ENCODE results near the gene OPRL1. TPM values are rescaled to one million over a fixed set of nuclear protein-coding genes. Genes with fewer than 3 reads are reported as not detected.

OPRL1 gene
- total RNA-seq (2014; rRNA removed; shearing (Covaris generic); ENCODE audit: low replicate concordance) = 34.0 and 60.6 TPM in 2 replicates

DNA sequence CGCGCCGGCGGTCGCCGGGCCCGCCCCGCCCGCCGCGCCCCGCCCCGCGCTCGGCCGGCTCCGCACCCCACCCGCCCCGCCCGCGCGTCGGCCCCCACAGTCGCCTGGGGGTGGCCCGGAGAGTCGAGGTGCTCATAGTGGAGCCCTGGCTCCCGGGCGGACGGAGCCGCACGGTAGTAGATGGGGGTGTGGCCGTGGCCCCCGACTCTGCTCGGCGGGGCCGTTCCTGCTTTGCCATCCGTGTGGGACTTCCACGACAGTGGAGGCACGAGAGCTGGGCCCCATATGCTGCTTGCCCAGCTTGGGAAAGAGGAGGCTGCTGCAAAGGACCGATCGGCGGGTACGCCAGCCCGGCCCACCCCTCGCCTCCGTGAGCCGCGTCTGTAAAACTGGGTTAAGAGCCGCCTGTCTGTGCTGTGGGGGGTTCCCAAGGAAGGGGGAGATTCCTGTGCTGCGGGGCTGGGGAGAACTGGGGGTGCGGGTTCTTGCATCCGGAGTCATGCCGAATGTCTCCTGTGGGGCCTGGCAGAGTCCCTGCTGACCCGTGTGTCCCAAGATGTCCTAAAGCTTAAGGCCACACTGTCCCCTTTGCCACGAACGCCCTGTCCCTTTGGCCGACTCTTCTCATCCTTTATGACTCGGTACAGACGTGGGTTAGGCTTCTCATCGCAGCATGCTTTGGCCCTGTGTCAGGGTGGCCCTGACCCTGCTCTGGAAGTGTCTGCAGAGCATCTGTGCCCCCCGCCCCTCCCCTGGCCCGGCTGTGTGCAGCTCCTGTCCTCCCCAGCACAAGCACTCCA is at the start of gene OPRL1:
TSS of gene OPRL1 (plus strand) at position 70 of the 800 bp plus-strand sequence. CDS start 12,639 bp downstream, outside the sequence.
- H4K20me1 ChIP-seq (ENCODE audit: insufficient read depth, low read depth, low read length) = no peaks in the 10 kb centered on the region; the same call in 1 of the 2 replicates
- H3K27me3 ChIP-seq (ENCODE audit: low read length) = no peaks in the 10 kb centered on the region
- no peaks in the 10 kb centered on the region for H3K9me3 ChIP-seq (ENCODE audit: low read length)
- H3K4me2 ChIP-seq (ENCODE audit: low read depth, low read length, poor library complexity, severe bottlenecking) = peak within 1 kb of the TSS; percentile 93
- peak within 1 kb of the TSS; percentile 99 for H3K9ac ChIP-seq (ENCODE audit: low read length)
- H2AFZ ChIP-seq (ENCODE audit: low read length) = no peak within 1 kb of the TSS
- no peak for DNase-seq
- H3K4me1 ChIP-seq (ENCODE audit: low read length) = peaks cover 58% of the 10 kb centered on the region
- peaks cover 22% of the 10 kb centered on the region for H3K79me2 ChIP-seq (ENCODE audit: low read length)
- no peaks in the 10 kb centered on the region for H3K9me2 ChIP-seq (replicated peaks; ENCODE audit: insufficient read depth, low read length)
- H3K36me3 ChIP-seq (ENCODE audit: insufficient read depth, low read length) = peaks cover 7% of the 10 kb centered on the region; the same call in 1 of the 2 replicates
- H3K27ac ChIP-seq (ENCODE audit: low read length) = peak within 1 kb of the TSS; percentile 100
- peak within 1 kb of the TSS; percentile 95 for H3K4me3 ChIP-seq (ENCODE audit: low read length)

DNA sequence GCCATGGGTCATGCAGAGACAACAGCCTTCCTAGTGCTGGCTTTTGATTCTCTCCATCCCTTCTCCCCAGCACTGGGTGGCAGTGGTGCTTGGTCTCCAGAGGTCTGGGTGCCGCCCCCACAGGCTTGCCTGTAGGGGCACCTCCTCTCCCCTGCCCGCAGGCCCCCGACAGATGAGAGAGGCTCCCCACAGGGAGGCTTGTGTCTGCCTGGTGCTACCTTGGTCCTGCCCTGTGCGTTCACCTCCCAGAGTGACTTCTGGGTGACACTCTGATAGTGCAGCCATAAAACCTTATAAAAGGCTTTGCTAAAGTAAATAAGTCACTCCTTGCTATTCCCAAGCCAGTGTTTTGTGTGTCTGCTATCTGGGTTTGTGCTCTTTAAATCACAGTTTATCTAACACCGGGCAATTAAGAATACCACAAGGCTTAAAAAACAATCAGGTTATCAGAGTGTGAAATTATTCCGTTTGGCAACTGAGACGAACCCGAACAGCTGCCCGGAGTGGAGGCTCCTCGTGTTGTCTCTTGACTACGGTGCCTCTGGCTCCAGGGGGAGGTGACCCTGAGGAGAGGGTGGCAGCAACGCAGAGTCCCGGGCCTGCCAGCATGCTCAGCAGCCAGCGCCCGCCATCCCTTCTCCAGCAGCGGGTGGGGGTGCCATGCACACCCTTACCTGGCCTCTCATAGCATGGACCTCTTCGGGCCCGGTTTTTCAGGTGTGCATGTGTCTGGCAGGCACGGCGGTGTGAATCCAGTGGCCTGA is 49.3 kb upstream of the OPRL1 start:
- no peak overlapping the region for H3K4me3 ChIP-seq (ENCODE audit: low read length)
- no peaks in the 10 kb centered on the region for H4K20me1 ChIP-seq (ENCODE audit: insufficient read depth, low read depth, low read length)
- H3K4me1 ChIP-seq (ENCODE audit: low read length) = peaks cover 10% of the 10 kb centered on the region
- no peak overlapping the region for H2AFZ ChIP-seq (ENCODE audit: low read length)
- no peaks in the 10 kb centered on the region for H3K79me2 ChIP-seq (ENCODE audit: low read length)
- H3K36me3 ChIP-seq (ENCODE audit: insufficient read depth, low read length) = no peaks in the 10 kb centered on the region
- H3K9ac ChIP-seq (ENCODE audit: low read length) = no peak overlapping the region
- no peak overlapping the region for H3K4me2 ChIP-seq (ENCODE audit: low read depth, low read length, poor library complexity, severe bottlenecking)
- no peaks in the 10 kb centered on the region for H3K9me3 ChIP-seq (ENCODE audit: low read length)
- no peak overlapping the region for H3K27ac ChIP-seq (ENCODE audit: low read length)
- no peaks in the 10 kb centered on the region for H3K9me2 ChIP-seq (replicated peaks; ENCODE audit: insufficient read depth, low read length)
- H3K27me3 ChIP-seq (ENCODE audit: low read length) = no peaks in the 10 kb centered on the region
- DNase-seq = no peak

DNA sequence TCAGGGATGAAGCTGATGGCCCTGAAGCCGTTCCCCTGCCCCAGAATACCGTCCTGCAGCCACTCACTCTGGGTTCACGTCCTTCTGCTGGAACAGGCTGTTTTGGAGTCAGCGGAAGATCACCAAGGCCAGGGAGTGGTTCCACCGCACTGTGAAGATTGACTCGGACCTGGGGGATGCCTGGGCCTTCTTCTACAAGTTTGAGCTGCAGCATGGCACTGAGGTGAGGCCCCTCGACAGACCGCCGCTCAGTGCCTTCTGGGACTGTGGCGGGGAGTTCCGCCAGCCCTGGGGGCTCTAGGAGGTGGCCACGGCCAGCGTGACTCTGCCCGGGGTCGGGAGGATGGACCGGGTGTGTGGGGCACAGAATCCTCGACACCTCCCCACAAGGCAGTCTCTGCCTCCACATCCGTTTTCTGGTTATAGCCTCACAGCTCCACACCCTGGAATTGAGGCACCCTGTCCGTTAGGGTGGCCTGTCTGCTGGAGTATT is 48.0 kb upstream of the OPRL1 start:
- Histone ChIP-seq H3K79me2 (ENCODE audit: low read length) (no peaks in the 10 kb centered on the region), H3K4me1 (ENCODE audit: low read length) (peaks cover 21% of the 10 kb centered on the region), H3K9ac (ENCODE audit: low read length) (no peak overlapping the region), H2AFZ (ENCODE audit: low read length) (no peak overlapping the region), H3K27ac (ENCODE audit: low read length) (no peak overlapping the region), H3K36me3 (ENCODE audit: insufficient read depth, low read length) (no peaks in the 10 kb centered on the region), H4K20me1 (ENCODE audit: insufficient read depth, low read depth, low read length) (no peaks in the 10 kb centered on the region), H3K4me2 (ENCODE audit: low read depth, low read length, poor library complexity, severe bottlenecking) (no peak overlapping the region), H3K4me3 (ENCODE audit: low read length) (no peak overlapping the region), H3K27me3 (ENCODE audit: low read length) (no peaks in the 10 kb centered on the region), H3K9me2 (replicated peaks; ENCODE audit: insufficient read depth, low read length) (no peaks in the 10 kb centered on the region), H3K9me3 (ENCODE audit: low read length) (no peaks in the 10 kb centered on the region)
- DNase-seq = no peak

DNA sequence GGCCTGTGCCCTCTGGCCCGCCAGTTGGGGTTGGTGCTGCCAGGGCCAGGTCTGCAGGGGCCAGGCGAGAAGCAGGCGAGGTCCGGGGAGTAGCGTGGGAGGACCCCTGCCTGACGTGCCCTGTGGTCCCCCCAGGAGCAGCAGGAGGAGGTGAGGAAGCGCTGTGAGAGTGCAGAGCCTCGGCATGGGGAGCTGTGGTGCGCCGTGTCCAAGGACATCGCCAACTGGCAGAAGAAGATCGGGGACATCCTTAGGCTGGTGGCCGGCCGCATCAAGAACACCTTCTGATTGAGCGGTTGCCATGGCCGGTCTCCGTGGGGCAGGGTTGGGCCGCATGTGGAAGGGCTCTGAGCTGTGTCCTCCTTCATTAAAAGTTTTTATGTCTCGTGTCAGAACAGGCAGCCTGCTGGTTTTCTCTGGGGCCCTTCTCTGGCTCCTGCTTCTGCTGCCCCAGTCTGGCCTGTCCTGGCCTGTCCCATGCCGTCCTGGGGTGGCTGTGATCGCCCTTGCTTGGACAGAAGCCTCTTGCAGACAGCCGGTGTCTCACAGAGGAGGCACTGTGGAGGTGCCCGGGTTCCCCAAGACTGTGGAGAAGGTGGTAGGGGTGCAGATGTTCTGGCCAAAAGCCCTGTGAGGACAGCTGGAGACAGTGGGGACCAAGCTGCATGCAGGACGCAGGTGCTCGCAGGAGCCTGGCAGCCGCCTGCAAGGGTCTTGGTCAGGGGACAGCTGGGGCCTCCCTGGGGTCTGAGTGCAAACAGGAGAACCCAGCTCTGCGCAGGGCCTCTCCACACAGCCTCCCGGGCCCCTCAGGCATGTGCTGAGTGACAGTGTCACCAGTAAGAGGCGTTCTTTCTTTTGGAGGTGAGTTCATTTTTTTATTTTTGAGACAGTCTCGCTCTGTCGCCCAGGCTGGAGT is 46.9 kb upstream of the OPRL1 start:
- Histone ChIP-seq H3K27me3 (ENCODE audit: low read length) (no peaks in the 10 kb centered on the region), H3K4me3 (ENCODE audit: low read length) (no peak overlapping the region), H3K9me2 (replicated peaks; ENCODE audit: insufficient read depth, low read length) (no peaks in the 10 kb centered on the region), H3K36me3 (ENCODE audit: insufficient read depth, low read length) (no peaks in the 10 kb centered on the region), H3K4me1 (ENCODE audit: low read length) (peaks cover 32% of the 10 kb centered on the region), H3K9ac (ENCODE audit: low read length) (no peak overlapping the region), H3K79me2 (ENCODE audit: low read length) (no peaks in the 10 kb centered on the region), H3K27ac (ENCODE audit: low read length) (no peak overlapping the region), H4K20me1 (ENCODE audit: insufficient read depth, low read depth, low read length) (0 out of 2 replicates have a peak, but pooled peaks cover 3% of the 10 kb centered on the region), H3K4me2 (ENCODE audit: low read depth, low read length, poor library complexity, severe bottlenecking) (no peak overlapping the region), H3K9me3 (ENCODE audit: low read length) (no peaks in the 10 kb centered on the region), H2AFZ (ENCODE audit: low read length) (no peak overlapping the region)
- DNase-seq = no peak

DNA sequence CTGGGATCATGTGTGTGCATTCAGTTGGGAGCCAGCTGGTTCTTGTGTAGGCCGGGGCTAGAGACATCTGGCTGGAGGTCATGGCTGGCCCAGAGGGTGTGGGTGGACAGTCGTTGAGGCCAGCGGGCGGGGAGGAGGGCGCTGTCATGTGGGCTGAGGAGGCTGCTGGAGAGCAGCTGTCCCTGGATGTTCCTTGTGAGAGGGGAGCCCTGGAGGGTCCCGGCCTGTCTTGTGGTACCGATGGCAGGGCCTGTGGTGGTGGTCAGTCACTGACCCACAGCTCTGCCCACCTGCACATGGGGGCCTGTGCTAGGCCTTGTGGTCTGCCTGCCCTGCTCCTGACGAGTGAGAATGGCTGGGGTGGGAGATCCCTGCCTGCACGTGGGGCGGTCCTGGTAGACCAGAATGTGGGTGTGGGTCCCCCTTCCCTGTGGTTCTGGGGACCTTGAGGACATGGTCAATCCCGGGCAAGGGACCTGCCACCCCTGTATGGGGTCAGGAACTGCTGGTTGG is 45.8 kb upstream of the OPRL1 start:
- 0 out of 2 replicates have a peak, but pooled peaks cover 3% of the 10 kb centered on the region for H4K20me1 ChIP-seq (ENCODE audit: insufficient read depth, low read depth, low read length)
- no peak for DNase-seq
- no peaks in the 10 kb centered on the region for H3K79me2 ChIP-seq (ENCODE audit: low read length)
- H3K27me3 ChIP-seq (ENCODE audit: low read length) = no peaks in the 10 kb centered on the region
- no peaks in the 10 kb centered on the region for H3K9me2 ChIP-seq (replicated peaks; ENCODE audit: insufficient read depth, low read length)
- H3K36me3 ChIP-seq (ENCODE audit: insufficient read depth, low read length) = no peaks in the 10 kb centered on the region
- H3K9ac ChIP-seq (ENCODE audit: low read length) = no peak overlapping the region
- peaks cover 42% of the 10 kb centered on the region for H3K4me1 ChIP-seq (ENCODE audit: low read length)
- no peak overlapping the region for H2AFZ ChIP-seq (ENCODE audit: low read length)
- no peak overlapping the region for H3K4me3 ChIP-seq (ENCODE audit: low read length)
- H3K27ac ChIP-seq (ENCODE audit: low read length) = no peak overlapping the region
- H3K9me3 ChIP-seq (ENCODE audit: low read length) = no peaks in the 10 kb centered on the region
- no peak overlapping the region for H3K4me2 ChIP-seq (ENCODE audit: low read depth, low read length, poor library complexity, severe bottlenecking)

DNA sequence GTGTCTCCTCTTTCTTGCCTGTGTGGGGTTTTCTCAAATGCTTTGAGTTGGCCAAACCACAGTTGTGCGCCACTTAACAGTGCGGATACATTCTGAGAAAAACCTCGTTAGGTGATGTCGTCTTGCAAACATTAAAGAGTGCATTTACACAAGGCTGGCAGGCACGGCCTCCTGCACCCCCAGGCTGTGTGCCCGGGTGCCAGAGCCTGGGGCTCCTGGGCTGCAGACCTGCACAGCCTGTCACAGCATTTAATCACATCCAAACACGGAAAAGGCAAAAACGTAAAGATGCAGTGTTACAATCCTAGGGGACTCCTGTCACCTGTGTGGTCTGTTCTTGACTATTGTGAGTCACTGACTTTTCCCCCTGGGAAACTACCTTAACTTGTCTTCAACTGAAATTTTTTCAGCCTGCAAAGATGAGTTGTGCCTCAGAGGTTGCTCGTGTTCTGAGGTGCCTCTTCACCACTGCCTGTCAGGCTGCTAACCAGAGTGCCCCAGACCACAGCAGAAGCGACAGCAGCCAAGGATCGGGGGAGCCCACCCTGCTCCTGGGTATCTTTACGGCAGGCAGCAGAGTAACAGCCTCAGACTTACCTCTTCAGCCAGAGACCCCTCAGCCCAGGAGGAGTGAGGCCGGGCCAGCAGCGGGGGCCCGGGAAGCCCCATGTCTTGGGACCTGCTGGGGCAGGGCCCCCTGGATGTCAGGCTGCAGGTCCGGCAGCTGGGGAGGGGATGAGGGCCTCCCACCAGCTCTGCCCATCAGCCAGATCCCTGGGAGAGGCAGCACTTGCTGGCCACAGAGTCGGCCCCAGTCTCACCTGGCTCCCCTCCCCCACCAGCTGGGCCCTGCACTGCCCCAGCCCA is 44.6 kb upstream of the OPRL1 start:
- no peak overlapping the region for H3K27ac ChIP-seq (ENCODE audit: low read length)
- no peak for DNase-seq
- H3K4me1 ChIP-seq (ENCODE audit: low read length) = peaks cover 50% of the 10 kb centered on the region
- no peaks in the 10 kb centered on the region for H3K79me2 ChIP-seq (ENCODE audit: low read length)
- H2AFZ ChIP-seq (ENCODE audit: low read length) = no peak overlapping the region
- H3K36me3 ChIP-seq (ENCODE audit: insufficient read depth, low read length) = no peaks in the 10 kb centered on the region
- H3K9me2 ChIP-seq (replicated peaks; ENCODE audit: insufficient read depth, low read length) = no peaks in the 10 kb centered on the region
- H3K9me3 ChIP-seq (ENCODE audit: low read length) = no peaks in the 10 kb centered on the region
- no peak overlapping the region for H3K9ac ChIP-seq (ENCODE audit: low read length)
- H3K4me3 ChIP-seq (ENCODE audit: low read length) = no peak overlapping the region
- H4K20me1 ChIP-seq (ENCODE audit: insufficient read depth, low read depth, low read length) = 0 out of 2 replicates have a peak, but pooled peaks cover 3% of the 10 kb centered on the region
- no peaks in the 10 kb centered on the region for H3K27me3 ChIP-seq (ENCODE audit: low read length)
- H3K4me2 ChIP-seq (ENCODE audit: low read depth, low read length, poor library complexity, severe bottlenecking) = no peak overlapping the region

DNA sequence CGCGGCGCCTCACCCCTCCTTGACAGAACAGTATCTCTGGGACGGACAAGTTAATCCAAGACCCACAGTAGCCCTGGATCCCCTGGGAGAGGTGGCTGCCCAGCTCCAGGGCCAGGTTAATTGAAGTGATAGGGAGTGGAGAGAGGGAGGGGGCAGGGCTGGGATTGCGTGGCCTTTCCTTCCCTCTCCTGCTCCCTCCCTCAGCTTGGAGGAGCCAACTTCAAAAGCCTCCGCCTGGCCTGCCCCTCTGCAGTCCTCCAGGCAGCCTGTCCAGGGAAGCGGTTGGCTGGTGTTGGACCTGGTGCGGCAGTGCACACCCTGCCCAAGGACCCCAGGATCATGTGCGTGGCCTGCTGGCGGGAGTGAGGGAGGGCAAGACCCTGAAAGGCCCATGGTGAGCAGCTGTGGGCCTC is 43.9 kb upstream of the OPRL1 start, which contains the start of gene C20orf204:
TSS of gene C20orf204 (plus strand) at position 250 of the 413 bp plus-strand sequence. CDS start at position 392, 142 bp downstream.
- no peak within 1 kb of the TSS for H2AFZ ChIP-seq (ENCODE audit: low read length)
- H3K9me3 ChIP-seq (ENCODE audit: low read length) = no peaks in the 10 kb centered on the region
- no peak within 1 kb of the TSS for H3K4me3 ChIP-seq (ENCODE audit: low read length)
- no peak within 1 kb of the TSS for H3K4me2 ChIP-seq (ENCODE audit: low read depth, low read length, poor library complexity, severe bottlenecking)
- no peaks in the 10 kb centered on the region for H3K27me3 ChIP-seq (ENCODE audit: low read length)
- H3K27ac ChIP-seq (ENCODE audit: low read length) = no peak within 1 kb of the TSS
- H4K20me1 ChIP-seq (ENCODE audit: insufficient read depth, low read depth, low read length) = 0 out of 2 replicates have a peak, but pooled peaks cover 3% of the 10 kb centered on the region
- peaks cover 50% of the 10 kb centered on the region for H3K4me1 ChIP-seq (ENCODE audit: low read length)
- no peak within 1 kb of the TSS for H3K9ac ChIP-seq (ENCODE audit: low read length)
- no peaks in the 10 kb centered on the region for H3K9me2 ChIP-seq (replicated peaks; ENCODE audit: insufficient read depth, low read length)
- DNase-seq = no peak
- H3K36me3 ChIP-seq (ENCODE audit: insufficient read depth, low read length) = no peaks in the 10 kb centered on the region
- H3K79me2 ChIP-seq (ENCODE audit: low read length) = no peaks in the 10 kb centered on the region

Measured in Karpas-422 (cell line).